Activated gamma-delta T cell treated with Interleukin-2 at 50 U/mL for 16 hours (primary cell): ENCODE results near the gene CHGA.

Experiments used
- DNase-seq: peaks from one replicate; pipeline ENCODE4 v3.0.0-alpha.2; 2020

The CHGA gene

DNA sequence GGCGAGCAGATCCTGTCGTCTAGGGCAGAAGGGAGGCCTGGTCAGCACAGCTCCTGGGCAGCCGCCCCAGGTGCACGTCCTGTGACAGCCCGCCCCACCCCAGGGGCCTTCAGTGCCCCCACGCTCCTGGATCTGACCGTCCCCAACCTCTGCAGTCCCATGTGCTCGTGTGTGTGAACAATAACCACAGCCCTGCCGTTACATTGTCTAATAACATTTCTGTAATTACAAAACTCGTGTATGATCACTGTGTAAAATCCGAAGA, 39.8 kb downstream of the CHGA start:
- DNase-seq = no peak

DNA sequence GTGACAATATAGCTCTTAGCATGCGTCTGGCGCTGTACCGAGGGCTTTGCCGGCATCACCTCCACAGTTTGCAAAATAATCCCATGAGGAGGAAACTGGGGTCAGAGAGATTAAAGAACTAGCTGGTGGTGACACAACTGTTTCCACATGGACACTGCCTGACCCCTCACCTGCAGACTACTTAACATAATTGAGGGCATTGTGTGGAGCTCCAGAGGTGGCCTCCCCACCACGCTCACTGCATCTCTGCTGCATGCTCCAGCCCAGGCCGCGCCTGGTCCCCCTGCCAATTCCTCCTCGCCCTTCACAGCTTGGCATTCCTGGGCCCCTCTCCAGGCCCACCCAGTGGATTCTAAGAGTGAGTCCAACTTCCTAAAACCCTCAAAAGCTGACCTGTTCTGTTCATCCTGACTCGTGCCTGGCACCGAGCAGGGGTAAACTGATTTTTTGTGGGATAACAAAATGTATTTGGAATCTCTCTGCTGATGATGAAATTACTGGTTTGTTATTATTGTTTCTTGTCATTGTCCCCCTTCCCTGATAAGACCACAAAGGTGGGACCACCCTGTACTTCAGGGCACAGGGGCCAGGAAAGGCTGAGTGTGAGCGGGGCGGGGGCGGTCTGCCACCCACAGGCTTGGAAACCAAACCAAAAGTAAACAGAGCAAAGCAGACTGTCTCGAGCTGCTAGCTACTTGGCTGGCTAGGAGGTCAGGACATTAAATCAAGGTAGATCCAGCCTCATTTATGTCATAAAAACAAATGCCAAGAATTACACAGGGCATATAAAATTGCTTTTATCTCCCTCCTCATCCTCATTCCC, 40.6 kb downstream of the CHGA start:
- no peak for DNase-seq

DNA sequence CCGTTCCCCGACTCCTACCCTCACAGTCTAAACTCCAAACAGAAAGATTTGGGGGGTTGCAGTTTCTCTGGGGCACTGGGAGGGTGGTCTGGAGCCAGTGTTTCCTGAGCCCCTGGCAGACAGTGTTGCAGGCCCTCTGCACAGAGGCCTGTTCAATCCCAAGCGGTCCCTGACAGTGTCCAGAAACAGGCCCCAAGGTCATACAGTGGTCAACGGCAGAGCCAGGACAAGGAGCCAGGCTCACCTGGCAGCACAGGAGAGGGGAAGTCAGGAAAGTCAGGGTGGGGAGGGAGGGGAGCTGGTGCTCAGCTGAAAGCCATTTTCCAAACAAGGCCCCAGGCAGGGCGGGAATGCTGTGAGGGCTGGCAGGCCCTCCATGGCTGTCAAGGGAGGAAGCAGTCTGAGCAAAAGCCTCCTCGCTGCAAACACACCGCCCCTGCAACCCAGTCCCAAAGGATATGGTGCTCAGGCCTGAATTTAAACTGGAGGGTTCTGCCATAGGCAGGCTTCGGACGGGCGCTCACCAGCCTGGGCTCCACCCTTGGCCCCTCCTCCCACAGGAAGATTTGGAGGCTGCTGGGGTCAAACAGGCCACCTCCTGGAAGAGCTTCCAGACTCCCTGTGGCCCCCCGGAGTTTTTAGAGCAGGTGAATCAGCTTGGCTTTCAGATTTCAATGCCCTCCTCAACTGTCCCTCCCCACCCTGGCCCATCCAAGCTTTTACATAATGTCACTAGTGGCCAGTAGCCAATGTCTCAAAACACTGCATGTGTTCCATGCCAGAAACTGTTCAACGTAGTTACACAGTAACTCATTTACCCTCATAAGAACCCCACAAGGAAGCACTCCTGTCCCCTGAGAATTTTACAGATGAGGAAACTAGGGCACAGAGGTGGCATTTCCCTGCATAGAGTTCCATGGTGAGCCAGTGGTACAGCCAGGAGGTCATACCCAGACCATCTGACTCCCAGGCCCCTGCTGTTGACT, 41.5 kb downstream of the CHGA start:
- DNase-seq = no peak

- no peak for DNase-seq
Measured at GRCh38 chr14:92965281-92965680, 42.3 kb downstream of the CHGA start.

- no peak for DNase-seq
Measured at GRCh38 chr14:92967346-92967926, 44.5 kb downstream of the CHGA start.

- DNase-seq = no peak
Measured at GRCh38 chr14:92968291-92969020, 45.5 kb downstream of the CHGA start.

DNA sequence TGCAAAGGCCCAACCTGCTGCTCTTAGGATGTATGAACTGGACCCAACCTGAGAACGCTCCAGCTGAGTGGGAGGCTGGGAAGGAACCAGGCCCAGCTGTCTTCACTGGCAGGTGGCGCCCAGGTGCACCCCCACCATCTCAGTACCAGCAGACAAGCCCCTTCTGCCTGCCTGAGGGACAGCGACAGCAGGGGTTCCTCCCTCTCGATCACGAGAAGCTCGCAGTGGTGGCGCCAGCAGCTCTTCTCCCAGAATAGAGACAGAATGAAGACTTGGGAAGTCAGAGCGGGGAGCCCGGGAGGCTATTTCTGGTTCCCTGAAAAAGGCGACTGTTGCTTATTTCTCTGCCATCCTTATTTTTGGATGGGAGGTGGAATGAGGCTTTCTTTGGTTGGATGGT, 46.5 kb downstream of the CHGA start:
- no peak for DNase-seq

- no peak for DNase-seq
Measured at GRCh38 chr14:92969871-92970270, 46.9 kb downstream of the CHGA start.

GRCh38 chr14:92970271-92970670, 47.3 kb downstream of the CHGA start:
- no peak for DNase-seq

DNA sequence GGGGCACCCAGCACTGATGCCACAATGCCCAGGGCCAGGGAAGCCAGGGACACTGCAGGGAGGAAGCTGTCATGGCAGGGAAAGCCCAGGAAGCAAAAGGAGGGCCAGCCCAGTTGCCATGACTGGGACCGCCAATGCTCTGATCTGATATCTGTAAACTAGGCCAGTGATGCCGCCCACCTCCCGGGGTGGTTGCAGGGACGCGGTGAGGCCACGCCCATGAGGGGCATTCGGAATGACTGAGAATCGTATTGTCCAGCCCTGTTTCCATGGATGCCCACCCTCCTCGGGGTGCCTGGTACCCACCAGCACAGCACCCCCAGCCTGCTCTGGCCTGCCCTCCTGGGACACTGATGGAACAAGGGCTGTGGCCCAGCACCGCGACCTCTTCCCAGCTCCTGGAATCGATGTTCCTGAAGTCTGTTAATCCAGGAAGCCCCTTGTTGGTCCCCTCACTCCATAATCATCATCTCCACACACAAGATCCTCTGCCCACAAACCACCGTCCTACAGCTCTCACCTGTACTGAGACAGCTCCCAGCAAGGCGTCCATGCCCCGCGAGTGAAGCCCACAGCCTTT, 48.7 kb downstream of the CHGA start:
- DNase-seq = no peak

DNA sequence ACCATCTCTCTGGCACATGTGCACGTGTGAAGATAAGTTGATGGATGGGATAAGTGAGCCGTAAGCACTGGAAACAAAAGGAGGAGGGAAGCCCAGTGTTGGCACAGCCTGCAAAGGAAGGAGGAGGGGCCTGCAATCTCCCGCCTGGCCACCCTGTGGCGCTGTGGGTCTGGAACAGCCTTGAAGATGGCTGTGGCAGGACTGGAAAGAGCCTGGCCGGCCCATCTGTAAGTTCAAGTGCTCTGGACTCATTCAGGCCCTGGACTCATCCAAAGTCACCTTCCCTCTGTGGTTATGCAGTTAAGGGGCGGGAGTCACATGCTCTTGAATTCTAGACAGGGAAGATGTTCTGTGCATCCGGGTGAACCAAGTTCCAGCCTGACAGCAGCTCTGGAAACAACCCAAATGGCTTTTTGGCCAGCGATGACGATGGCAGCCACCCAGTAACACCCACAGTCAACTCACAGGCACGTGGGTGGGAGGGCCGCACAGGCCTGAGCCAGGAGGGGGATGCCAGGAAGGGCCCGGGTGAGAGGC, 50.4 kb downstream of the CHGA start:
- DNase-seq = no peak

DNA sequence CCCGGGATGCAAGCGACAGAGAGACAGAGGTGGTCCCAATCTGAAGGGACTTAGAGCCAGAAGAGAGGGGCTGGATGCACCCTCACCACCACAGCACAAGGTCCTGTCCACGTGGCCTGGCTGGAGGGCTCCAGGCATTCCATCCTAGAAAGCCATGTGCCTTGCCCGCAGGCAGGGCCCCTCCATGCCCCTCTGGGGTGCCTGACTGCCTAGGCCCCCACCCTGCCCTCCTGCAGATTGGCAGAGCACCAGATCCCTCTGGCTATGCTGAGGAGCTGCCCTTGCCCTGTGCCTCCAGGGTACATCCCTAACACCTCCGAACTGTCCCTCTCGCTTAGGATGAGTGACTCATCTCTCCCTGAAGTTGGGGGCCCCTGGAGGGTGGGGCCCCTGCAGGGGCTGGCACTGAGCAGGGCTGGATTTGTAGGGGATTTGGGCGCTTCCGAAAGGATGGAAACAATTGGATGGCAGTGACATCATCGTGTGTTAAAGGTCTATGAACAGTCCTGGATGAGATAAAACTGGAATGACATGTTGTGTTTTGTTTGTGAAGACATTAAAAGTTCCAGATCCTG, 50.9 kb downstream of the CHGA start:
- DNase-seq = no peak

DNA sequence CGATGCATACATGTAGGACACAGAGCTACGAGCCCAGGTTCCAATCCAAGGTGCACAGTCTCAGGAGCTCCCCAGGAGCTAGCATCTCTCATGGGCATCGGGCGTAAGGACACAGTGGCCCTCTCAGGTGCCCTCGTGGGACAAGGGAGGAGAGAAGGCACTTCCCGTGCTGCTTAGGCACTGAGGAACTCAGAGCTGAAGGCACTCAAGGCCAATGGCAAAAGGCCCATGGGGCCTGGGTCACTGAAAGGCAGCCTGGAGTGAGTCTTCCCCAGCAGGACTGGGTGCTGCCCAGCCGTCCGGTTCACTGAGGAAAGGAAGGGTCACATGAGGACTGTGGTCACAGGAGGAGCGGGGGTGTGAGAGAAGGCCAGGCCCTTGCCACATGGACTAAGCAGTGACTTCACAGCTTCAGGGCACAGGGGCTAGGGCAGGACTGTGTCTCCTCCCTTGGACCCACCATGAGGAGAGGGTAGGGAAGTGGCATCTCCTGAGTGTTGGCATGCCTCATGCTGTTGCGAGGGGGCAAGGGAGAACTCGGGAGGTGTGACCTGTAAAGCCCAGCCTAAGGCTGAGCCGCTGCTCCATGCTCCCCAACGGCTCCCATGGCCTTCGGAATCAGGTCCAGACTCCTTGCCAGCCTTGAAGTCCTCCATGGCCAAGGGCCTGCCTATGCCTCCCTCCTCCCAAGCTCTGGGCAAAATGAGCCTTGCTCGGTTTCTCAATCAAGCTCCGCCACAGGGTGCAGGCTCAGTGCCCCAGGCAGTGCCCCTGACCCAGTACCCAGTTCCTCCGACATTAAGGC, 51.8 kb downstream of the CHGA start:
- DNase-seq = no peak

DNA sequence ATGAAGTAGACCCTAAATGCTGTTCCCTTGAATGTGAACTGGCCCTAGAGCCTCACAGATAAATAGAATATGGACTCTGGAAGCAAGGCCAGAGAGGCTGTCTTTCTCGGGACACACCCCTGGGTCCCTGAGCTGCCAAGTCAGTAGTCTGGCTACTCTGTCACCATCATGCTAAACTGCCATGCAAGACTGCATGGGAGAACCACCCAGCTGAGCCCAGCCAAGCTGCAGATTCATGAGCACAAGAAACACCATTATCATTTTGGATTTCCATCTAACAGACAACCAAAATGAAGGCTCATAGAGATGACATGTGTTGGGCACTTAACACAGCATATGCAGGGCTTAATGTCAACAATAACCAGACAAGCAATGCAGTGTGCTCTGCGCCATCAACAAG, 53.3 kb downstream of the CHGA start:
- DNase-seq = no peak

DNA sequence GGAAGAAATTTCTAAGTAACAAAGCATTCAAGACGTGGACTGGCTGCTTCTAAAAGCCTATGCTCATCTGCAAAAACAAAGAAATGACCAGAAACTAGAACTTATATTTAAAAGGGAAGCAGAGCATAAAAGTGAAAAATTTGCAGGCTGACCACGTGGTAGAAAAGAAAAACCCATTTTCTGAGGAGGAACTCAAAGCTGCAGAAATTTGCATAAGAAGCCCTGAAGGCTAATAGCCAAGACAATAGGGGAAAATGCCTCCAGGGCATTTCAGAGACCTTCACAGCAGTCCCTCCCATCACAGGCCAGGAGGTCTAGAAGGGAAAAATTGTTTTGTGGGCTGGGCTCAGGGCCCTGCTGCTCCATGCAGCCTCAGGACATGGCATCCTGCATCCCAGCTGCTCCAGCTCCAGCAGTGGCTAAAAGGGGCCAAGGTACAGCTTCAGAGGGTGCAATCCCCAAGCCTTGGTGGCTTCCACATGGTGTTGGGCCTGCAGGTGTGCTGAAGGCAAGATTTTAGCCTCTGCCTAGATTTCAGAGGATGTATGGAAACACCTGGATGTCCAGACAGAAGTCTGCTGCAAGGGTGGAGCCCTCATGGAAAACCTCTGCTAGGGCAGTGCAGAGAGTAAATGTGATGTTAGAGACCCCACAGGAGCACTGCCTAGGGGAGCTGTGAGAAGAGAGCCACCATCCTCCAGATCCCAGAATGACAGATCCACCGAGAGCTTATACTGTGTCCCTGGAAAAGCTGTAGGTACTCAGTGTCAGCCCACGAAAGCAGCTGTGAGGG, 55.5 kb downstream of the CHGA start:
- no peak for DNase-seq

DNA sequence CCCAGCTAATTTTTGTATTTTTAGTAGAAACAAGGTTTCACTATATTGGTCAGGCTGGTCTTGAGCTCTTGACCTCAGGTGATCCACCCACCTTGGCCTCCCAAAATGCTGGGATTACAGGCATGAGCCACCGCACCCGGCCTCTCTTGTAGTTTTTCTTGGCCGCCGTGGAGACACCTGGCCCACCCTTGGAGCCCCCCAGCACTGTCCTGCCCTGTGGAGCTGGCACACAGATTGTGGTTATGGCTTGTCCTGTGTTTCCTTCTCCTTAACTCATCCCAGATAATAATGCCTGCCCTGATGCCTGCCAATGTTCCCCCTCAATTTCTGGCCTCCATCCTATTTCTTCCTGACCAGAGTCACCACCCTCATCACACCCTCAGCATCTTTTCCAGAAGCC, 57.9 kb downstream of the CHGA start:
- DNase-seq = no peak

DNA sequence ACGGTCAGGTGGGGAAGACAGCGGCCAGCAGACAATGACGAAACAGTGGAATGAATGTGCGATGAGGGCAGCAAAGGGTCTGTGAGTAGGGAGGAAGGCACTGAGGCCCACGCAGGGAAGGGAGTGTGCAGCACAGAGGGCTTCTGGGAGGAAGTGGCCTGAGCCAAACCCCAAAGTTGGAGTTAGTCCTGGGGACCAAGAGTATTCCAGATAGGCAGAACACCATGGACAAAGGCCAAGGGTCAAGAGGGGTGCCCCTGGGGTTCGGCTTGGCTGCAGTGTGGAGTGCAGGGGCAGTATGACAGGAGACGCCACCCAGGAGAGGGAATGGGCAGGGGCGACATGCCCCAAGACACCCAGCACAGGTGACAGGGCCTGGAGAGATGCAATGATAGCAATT, 58.8 kb downstream of the CHGA start:
- DNase-seq = no peak

DNA sequence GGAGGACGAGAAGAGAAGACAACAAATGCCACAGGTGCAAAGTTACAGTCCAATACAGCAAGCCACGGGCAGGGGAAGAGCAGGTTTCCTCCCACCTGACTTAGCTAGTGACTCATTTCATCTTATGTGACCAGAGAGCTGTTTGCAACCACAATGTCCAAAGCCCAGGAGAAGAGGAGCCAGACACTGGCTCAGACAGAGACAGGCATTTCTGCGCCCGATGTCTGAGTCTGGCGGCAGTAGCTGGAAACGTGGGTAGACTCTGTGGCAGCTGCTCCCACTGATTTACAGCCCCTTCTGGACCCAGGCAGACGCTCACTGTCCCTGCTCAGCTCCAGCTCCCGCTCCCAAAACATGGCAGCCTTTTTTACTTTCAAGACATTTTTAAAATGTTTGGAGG, 60.0 kb downstream of the CHGA start:
- no peak for DNase-seq

DNA sequence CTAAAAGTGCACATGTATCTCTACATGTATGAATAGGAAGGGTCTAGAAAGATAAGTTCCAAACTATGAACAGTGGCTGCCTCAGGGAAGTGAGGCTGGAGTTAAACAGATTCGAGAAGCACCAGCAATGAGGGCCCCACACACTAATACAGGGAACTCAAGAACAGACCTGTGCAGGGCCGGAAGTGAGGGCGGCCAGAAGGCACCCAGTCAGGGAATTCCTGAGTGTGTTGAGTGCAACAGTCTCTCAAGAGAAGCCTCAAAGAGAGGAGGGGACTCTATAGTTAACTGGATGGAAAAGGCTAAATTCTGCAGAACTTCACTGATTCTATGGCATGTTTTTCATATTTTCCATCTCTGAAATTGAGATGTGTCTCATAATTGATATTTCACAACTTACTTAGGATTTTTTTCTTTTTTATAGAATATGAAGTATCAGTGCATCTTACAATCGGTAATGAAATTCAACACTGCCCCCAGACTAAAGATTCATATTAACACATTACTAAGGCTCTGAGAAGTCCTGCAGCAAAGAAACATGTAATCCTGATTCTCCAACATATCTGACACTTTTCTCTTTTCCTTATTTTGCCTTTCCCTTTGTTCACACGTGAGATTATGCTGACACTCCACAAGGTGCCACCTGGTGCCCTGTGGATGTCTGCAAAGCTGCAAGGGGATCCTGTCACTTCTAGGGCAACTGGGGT, 61.3 kb downstream of the CHGA start:
- DNase-seq = no peak
